T-helper 1 cell treated with Interleukin-12 subunit alpha and Interleukin-12 subunit beta and Interleukin-4 antibody, amounts not matched to agents 30 μg/mL and 1 μg/mL, for 36 hours (primary cell): ENCODE measurements around the gene YIPF2.

Experiments used
- H3K27ac Mint-ChIP-seq: one replicate; pipeline ENCODE4 v1.8.0; 2021; ENCODE audit warnings: mild to moderate bottlenecking, mixed read lengths
- H3K27me3 Mint-ChIP-seq: one replicate; pipeline ENCODE4 v1.8.0; 2021; ENCODE audit warnings: low read depth, mixed read lengths
- H3K36me3 Mint-ChIP-seq: one replicate; pipeline ENCODE4 v1.8.0; 2021; ENCODE audit warnings: low read depth, mixed read lengths
- H3K4me1 Mint-ChIP-seq: one replicate; pipeline ENCODE4 v1.8.0; 2021; ENCODE audit warnings: low read depth, mixed read lengths
- H3K4me3 Mint-ChIP-seq: one replicate; pipeline ENCODE4 v1.8.0; 2021; ENCODE audit warnings: mild to moderate bottlenecking, moderate library complexity, mixed read lengths
- H3K9me3 Mint-ChIP-seq: one replicate; pipeline ENCODE4 v1.8.0; 2021; ENCODE audit warnings: mixed read lengths

YIPF2 gene

DNA sequence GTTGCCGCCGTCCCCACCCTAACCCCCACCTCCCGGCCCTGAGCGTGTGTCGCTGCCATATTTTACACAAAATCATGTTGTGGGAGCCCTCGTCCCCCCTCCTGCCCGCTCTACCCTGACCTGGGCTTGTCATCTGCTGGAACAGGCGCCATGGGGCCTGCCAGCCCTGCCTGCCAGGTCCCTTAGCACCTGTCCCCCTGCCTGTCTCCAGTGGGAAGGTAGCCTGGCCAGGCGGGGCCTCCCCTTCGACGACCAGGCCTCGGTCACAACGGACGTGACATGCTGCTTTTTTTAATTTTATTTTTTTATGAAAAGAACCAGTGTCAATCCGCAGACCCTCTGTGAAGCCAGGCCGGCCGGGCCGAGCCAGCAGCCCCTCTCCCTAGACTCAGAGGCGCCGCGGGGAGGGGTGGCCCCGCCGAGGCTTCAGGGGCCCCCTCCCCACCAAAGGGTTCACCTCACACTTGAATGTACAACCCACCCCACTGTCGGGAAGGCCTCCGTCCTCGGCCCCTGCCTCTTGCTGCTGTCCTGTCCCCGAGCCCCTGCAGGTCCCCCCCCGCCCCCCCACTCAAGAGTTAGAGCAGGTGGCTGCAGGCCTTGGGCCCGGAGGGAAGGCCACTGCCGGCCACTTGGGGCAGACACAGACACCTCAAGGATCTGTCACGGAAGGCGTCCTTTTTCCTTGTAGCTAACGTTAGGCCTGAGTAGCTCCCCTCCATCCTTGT lies 6.4 kb downstream of the YIPF2 start:
- no peak overlapping the region for H3K4me3 Mint-ChIP-seq
- no peaks in the 10 kb centered on the region for H3K9me3 Mint-ChIP-seq
- no peaks in the 10 kb centered on the region for H3K27me3 Mint-ChIP-seq
- no peak overlapping the region for H3K27ac Mint-ChIP-seq
- H3K4me1 Mint-ChIP-seq, result peaks cover under 1% of the 10 kb centered on the region
- H3K36me3 Mint-ChIP-seq, result peaks cover 9% of the 10 kb centered on the region

- Mint-ChIP-seq H3K4me3 (no peak overlapping the region), H3K36me3 (peaks cover 9% of the 10 kb centered on the region), H3K9me3 (no peaks in the 10 kb centered on the region), H3K4me1 (no peaks in the 10 kb centered on the region), H3K27ac (no peak overlapping the region), H3K27me3 (no peaks in the 10 kb centered on the region)
These were observed 7.1 kb downstream of the YIPF2 start for GRCh38 chr19:10921199-10921909.

DNA sequence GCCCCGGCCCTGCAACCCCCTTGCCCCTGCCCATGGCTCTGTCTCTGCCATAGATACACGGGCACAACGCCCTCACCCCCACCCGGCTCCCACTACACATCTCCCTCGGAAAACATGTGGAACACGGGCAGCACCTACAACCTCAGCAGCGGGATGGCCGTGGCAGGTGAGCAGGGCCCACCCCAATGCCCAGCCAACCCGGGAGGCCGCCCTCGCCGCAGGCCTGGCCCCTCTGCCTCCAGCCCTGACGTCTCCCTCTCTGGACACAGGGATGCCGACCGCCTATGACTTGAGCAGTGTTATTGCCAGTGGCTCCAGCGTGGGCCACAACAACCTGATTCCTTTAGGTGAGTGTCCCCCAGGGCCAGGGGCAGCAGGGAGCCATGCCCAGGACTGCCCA lies 7.7 kb downstream of the YIPF2 start:
- Mint-ChIP-seq H3K27me3 (no peaks in the 10 kb centered on the region), H3K4me1 (no peaks in the 10 kb centered on the region), H3K4me3 (no peak overlapping the region), H3K36me3 (peaks cover 9% of the 10 kb centered on the region), H3K27ac (no peak overlapping the region), H3K9me3 (no peaks in the 10 kb centered on the region)

DNA sequence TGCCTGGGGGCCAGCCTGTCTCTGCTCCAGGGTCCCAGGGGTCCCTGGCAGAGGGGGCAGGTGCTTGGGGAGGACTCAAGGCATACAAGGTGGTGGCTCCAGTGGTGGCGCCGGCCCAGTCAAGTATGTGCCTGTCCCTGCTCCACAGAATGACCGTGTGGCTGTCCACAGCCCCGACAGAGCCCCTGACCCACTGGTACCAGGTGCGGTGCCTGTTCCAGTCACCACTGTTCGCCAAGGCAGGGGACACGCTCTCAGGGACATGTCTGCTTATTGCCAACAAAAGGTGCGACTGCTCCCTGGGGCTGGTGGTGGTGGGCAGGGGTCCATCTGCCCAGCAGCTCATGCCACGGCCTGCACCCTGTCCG lies 8.2 kb downstream of the YIPF2 start:
- no peaks in the 10 kb centered on the region for H3K9me3 Mint-ChIP-seq
- no peak overlapping the region for H3K27ac Mint-ChIP-seq
- H3K4me3 Mint-ChIP-seq, result no peak overlapping the region
- no peaks in the 10 kb centered on the region for H3K27me3 Mint-ChIP-seq
- peaks cover 9% of the 10 kb centered on the region for H3K36me3 Mint-ChIP-seq
- no peaks in the 10 kb centered on the region for H3K4me1 Mint-ChIP-seq

GRCh38 chr19:10919352-10920287 lies 8.8 kb downstream of the YIPF2 start:
- H3K4me3 Mint-ChIP-seq, result no peak overlapping the region
- H3K9me3 Mint-ChIP-seq, result no peaks in the 10 kb centered on the region
- H3K27ac Mint-ChIP-seq, result no peak overlapping the region
- no peaks in the 10 kb centered on the region for H3K4me1 Mint-ChIP-seq
- H3K27me3 Mint-ChIP-seq, result no peaks in the 10 kb centered on the region
- H3K36me3 Mint-ChIP-seq, result peaks cover 8% of the 10 kb centered on the region

DNA sequence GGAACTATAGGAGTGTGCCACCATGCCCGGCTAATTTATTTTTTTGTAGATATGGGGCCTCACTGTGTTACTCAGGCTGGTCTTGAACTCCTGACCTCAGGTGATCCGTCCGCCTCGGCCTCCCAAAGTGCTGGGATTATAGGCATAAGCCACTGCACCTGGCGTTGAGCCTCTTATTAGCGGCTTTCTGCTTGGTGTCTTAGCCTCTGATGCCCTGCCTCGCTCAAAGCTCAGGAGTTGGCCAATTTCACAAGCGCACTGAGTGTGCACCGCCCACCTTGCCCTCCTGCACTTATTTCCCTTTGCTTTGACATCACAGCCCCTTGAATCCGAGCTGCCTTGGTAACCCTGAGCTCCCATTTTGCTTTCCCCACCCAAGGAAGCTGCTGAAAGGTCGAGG lies 10.1 kb downstream of the YIPF2 start:
- H3K4me1 Mint-ChIP-seq, result no peaks in the 10 kb centered on the region
- no peak overlapping the region for H3K4me3 Mint-ChIP-seq
- peaks cover 5% of the 10 kb centered on the region for H3K36me3 Mint-ChIP-seq
- H3K27ac Mint-ChIP-seq, result no peak overlapping the region
- H3K27me3 Mint-ChIP-seq, result no peaks in the 10 kb centered on the region
- no peaks in the 10 kb centered on the region for H3K9me3 Mint-ChIP-seq

- Mint-ChIP-seq H3K27me3 (no peaks in the 10 kb centered on the region), H3K36me3 (peaks cover 8% of the 10 kb centered on the region), H3K4me1 (no peaks in the 10 kb centered on the region), H3K27ac (no peak overlapping the region), H3K9me3 (no peaks in the 10 kb centered on the region), H3K4me3 (no peak overlapping the region)
These were observed 11.8 kb downstream of the YIPF2 start for GRCh38 chr19:10916602-10917001.

GRCh38 chr19:10915130-10916091 lies 13.0 kb downstream of the YIPF2 start:
- Mint-ChIP-seq H3K27me3 (no peaks in the 10 kb centered on the region), H3K9me3 (no peaks in the 10 kb centered on the region), H3K27ac (no peak overlapping the region), H3K4me1 (no peaks in the 10 kb centered on the region), H3K36me3 (peaks cover 6% of the 10 kb centered on the region), H3K4me3 (no peak overlapping the region)

- no peak overlapping the region for H3K4me3 Mint-ChIP-seq
- no peak overlapping the region for H3K27ac Mint-ChIP-seq
- no peaks in the 10 kb centered on the region for H3K27me3 Mint-ChIP-seq
- H3K4me1 Mint-ChIP-seq, result no peaks in the 10 kb centered on the region
- H3K9me3 Mint-ChIP-seq, result no peaks in the 10 kb centered on the region
- peaks cover 7% of the 10 kb centered on the region for H3K36me3 Mint-ChIP-seq
These were observed 14.6 kb downstream of the YIPF2 start for GRCh38 chr19:10913716-10914340.

DNA sequence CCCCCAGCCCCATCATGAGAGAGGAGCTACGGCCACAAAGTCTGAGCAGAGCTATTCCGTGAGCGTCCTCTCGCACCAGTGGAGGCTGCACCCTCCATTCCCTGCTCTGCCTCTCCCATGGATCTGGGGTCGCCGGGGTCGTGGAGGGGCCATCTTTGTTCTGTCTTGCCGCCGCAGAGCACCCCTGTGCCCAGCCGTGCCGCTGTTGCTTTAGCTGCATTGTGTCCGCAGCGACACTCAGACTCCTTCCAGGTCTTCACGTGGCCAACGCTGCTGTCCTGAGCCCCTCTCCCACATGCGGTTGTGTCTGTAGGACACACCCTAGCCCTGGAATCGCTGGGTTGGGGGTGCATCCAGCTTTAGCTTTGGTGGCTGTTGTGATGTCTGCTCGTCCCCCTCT lies 15.8 kb downstream of the YIPF2 start:
- Mint-ChIP-seq H3K27ac (no peak overlapping the region), H3K4me1 (no peaks in the 10 kb centered on the region), H3K36me3 (peaks cover 7% of the 10 kb centered on the region), H3K4me3 (no peak overlapping the region), H3K9me3 (no peaks in the 10 kb centered on the region), H3K27me3 (no peaks in the 10 kb centered on the region)

- Mint-ChIP-seq H3K27ac (no peak overlapping the region), H3K4me1 (no peaks in the 10 kb centered on the region)
These were observed 16.7 kb downstream of the YIPF2 start for GRCh38 chr19:10911579-10912363.

GRCh38 chr19:10908380-10908960 lies 20.0 kb downstream of the YIPF2 start:
- peaks cover 11% of the 10 kb centered on the region for H3K36me3 Mint-ChIP-seq
- H3K4me3 Mint-ChIP-seq, result no peak overlapping the region
- H3K4me1 Mint-ChIP-seq, result peaks cover 2% of the 10 kb centered on the region
- peaks cover 1% of the 10 kb centered on the region for H3K9me3 Mint-ChIP-seq
- H3K27me3 Mint-ChIP-seq, result no peaks in the 10 kb centered on the region
- H3K27ac Mint-ChIP-seq, result no peak overlapping the region

More at GRCh38 chr19:10911579-10912363, 16.7 kb downstream of the YIPF2 start:
- Mint-ChIP-seq H3K4me3 (no peak overlapping the region), H3K27me3 (no peaks in the 10 kb centered on the region), H3K36me3 (peaks cover 7% of the 10 kb centered on the region), H3K9me3 (no peaks in the 10 kb centered on the region)
